UCSD-AML1 (cell line): Measurements from ENCODE around the gene SIK2.
"Not testable (repeated sequence)": the region's sequence is repeated elsewhere in the genome, so short reads cannot be mapped to it uniquely, and the experiment has no call there.

Experiments
- DNase-seq: peaks from one replicate; lab custom pipeline; 2025; ENCODE audit not compliant: unreplicated experiment; lab: John Stamatoyannopoulos, UW

The SIK2 gene

DNA sequence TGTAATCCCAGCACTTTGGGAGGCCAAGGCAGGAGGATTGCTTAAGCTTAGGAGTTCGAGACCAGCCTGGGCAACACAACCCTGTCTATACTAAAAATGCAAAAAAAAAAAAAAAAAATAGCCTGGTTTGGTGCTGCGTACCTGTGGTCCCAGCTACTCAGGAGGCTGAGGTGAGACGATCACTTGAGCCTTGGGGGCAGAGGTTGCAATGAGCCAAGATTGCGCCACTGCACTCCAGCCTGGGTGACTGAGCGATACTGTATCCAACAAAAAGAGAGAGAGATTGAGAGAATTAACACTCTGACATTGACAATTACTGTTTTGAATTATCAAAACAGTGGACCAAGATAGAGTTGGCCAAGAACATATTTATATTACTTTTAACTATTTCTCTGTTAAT lies 53.7 kb downstream of the SIK2 start:
- DNase-seq: no peak

- DNase-seq: not testable (repeated sequence)
Observed at GRCh38 chr11:111657905-111658304, 55.7 kb downstream of the SIK2 start.

DNA sequence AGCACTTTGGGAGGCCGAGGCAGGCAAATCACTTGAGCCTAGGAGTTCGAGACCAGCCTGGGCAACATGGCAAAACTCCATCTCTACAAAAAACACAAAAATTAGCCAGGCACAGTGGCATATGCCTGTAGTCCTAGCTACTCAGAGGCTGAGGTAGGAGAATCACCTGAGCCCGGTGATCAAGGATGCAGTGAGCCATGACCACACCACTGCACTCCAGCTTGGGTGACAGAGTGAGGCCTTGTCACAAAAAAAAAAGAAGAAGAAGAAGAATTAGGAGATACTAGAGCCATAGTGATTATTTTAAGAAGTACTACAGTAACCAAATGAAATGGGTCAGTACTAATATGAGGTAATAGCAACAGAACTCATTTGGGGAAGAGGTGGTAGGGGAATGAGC lies 56.2 kb downstream of the SIK2 start:
- DNase-seq: not testable (repeated sequence)

DNA sequence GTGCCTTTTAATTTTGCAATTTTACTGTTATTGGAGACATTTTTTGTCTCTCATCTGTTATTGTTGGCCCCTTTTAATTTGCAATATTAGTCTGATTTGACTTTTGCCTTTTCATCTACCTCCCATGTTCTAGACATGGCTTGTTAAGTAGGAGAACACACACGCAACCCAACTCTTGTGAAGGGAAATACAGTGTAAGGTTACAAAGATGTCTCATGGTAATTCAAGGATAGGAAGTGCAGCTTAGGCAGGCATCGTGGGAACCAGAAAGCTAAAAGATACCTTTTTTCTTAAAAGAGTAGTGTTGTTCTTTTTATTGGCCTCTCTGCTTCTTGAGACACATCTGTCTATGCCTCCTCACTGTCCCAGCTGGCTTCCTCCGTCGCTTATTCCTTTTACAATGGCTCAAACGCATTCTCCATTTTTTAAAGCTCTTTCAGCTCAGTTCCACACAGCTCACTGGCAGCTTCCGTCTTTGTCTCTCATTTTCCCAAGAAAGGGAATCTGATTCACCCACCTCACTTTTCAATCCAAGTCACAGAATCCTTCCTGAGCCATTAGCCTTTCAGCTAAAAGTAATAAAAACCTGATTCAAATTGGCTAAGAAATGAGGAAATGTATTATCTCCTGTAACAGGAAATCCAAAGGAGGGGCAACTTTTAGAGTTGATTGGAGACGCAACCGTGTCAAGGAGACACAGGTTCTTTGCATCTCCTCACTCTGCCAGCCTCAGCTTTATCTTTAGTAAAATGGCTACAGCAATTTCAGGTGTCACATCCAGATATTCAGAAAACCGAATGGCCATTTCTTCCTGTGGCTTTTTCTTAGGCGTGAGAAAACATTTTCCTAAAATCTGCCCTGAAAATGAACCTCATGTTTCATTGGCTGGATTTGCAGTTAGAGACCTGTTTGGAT lies 57.2 kb downstream of the SIK2 start:
- no peak for DNase-seq

DNA sequence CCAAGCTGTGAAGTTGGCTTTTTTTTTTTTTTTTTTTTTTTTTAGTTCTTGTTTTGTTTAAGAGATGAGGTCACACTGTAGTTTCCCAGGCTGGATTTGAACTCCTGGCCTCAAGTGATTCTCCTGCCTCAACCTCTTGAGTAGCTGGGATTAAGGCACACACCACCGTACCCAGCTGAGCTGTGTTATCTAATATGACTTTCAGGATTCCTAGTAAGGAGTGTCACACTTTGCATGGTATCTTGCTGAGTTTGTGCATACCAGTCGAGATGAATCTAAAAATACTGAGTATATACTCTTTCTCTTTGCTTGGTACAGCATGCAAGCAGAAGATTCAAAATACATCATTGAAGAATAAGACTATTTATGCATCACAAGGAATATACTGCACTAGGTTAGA lies 58.6 kb downstream of the SIK2 start:
- DNase-seq: no peak

DNA sequence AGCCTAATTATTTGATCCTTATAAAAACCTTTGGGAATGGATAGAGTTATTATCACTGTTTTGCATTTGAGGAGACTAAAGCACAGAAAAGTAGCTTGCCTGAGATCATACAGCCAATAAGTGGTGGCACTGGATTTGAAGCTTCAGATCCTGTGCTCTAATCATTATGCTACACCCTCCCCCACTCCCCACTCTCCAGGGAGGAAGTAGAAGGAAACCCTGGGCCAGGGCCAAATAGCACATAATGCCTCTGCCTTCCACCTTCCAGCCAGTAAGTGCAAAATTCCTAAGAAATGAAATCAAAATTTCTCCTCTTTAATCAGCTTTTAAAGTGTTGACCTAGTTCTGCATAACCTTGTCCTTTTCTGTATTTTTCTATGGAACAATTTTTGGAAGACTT lies 61.6 kb downstream of the SIK2 start:
- no peak for DNase-seq

GRCh38 chr11:111665777-111666176 lies 63.5 kb downstream of the SIK2 start:
- no peak for DNase-seq

- DNase-seq: no peak
Observed at GRCh38 chr11:111668980-111669379, 66.7 kb downstream of the SIK2 start.

- no peak for DNase-seq
Observed at GRCh38 chr11:111671383-111671782, 69.1 kb downstream of the SIK2 start.

DNA sequence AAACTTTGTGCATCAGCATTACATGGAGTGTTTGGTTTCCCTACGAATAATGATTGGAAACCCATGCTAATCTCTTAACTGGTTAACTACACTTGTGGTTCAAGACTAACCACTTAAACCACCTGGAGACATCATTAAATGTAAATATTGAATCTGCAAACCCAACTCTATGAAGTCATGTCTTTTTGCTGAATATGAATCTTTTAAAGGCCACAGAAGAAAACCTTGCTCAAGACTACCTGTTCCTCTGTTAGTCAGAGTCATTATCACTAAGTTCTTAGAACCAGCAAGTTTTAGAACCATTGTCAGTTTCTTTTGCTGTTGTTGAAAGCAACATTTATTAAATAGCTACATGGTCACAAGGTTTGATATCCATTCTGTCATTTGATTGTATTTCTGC lies 70.7 kb downstream of the SIK2 start:
- DNase-seq: no peak

- no peak for DNase-seq
Observed at GRCh38 chr11:111674941-111675340, 72.7 kb downstream of the SIK2 start.

- no peak for DNase-seq
Observed at GRCh38 chr11:111675891-111676290, 73.6 kb downstream of the SIK2 start.

DNA sequence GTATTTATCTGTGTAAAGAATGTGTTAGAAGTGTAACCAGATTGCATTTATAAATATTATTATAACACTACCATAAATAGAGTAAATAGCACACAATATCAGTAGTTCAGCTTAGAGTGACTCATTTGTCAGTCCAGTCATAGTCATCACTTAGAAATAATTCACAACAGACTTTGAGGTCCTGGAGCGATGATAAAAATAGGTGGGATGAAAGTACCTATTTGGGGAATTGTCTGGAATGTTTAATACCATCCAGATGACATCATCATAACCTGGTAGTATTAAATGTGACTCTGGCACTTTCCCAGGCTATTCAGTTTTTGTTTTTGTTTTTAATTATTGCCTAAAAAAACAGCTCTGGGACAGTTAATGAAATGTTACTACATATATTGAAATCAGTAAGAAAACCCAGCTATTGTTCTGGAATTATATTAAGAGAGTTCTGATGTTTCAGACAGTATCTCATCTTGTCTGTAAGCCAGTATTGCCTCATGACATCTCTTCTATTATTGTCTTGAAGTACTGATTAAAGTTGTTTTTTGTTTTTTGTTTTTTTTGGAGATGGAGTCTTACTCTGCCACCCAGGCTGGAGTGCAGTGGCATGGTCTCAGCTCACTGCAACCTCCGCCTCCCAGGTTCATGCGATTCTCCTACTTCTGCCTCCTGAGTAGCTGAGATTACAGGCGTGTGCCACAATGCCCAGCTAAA lies 74.8 kb downstream of the SIK2 start:
- no peak for DNase-seq

DNA sequence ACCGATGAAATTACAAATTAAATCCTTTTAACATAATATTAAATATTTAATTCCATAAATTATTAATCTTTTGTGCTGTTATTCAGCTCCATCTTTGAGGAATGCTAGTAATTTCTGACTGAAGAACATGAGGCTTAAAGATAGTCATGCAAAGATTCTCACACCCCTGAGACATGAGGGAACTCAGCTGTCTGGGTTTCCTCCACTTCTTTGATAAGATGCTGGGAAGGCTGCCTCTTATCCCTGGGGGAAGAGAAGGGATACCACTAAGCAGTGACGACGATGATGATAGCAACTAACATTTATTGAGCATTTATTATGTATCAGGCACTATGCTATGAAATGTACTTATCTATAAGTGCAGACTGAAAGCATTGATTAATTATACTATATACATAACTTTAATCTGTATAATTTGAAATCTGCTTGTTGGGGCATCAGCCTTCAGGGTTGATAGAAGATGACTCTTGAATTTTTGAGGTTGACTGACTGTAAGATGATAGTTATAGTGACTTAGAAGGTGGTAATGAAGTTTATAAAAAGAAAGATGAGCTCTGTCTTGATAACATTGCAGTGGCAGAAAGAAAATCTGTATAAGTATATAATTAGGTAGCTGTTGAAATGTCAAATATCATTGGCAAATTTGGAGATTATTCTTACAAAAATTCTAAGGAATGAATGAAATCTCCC lies 78.4 kb downstream of the SIK2 start:
- DNase-seq: no peak

DNA sequence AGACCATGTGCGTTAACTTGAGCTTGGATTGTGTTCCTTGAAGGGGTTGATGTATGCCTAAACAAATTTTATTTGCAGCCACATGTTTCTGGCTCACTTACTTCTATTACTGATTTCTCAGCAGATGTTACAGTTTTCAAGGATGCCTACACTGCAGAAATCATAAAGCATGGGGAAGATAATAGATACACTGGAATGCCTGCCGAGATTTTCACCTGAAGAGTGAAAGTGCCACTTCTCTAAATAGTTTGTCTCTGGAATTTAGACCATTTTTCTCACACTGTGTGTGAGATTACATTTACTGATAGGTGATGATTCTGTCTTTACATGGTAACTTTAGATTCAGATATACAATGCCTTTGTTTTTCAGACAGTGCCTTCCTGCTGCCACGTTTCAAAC lies 81.6 kb downstream of the SIK2 start:
- DNase-seq: no peak

- no peak for DNase-seq
Observed at GRCh38 chr11:111684251-111684650, 82.0 kb downstream of the SIK2 start.

GRCh38 chr11:111688013-111688412 lies 85.8 kb downstream of the SIK2 start:
- no peak for DNase-seq

- DNase-seq: no peak
Observed at GRCh38 chr11:111691176-111691575, 88.9 kb downstream of the SIK2 start.

GRCh38 chr11:111691741-111692140 lies 89.5 kb downstream of the SIK2 start:
- no peak for DNase-seq

DNA sequence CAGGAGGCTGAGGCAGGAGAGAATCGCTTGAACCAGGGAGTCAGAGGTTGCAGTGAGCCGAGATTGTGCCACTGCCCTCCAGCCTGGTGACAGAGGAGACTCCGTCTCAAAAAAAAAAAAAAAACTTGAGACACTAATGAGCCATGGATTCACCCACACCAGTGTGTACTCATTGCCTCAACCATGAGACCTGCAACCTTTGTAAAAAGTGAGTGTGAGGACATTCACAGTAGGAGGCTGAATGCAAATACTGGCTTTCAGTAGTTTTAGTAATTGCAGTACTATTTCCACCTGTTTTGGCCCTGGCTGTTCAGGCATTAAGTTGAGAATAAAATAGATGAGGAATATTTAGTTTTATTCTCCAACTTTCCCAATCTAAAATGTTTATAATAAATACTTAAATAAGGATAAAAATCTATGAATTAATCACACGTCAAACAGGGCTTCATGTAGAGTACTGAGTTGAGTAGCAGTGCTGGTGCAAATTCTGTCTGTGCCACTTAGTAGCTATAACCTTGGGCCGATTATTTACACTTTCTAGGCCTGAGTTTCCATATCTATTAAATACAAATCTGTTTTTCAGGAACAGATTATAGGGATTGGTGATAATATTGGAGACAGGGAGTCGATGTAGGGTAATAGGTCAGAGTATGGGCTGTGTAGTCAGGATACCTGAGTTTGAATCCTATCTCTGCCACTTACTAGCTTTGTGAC lies 91.1 kb downstream of the SIK2 start:
- no peak for DNase-seq

DNA sequence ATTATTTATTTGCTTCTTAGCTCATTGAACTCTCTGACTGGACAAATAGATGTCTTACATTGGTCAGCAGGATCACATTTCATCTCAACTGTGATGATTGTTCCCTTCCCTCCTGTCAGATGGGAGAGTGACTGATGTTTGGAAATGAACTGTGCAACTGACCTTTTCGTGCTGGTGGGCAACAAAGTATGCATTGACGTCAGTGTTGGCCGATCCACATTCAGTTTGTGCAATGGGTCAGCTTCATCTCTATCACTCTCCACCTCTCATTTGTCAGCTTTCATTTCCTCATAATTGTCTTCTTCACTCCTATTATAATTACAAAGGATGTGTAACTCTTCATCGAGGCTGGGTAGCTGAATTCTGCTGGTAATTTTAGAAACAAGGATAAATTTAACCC lies 92.6 kb downstream of the SIK2 start:
- DNase-seq: no peak
